Thyroid gland (tissue), 4 donors: ENCODE measurements around the gene NDUFA12. TPM values are rescaled to one million over a fixed set of nuclear protein-coding genes. Genes with fewer than 3 reads are reported as not detected.

Source experiments
- DNase-seq, 2 donors: peaks; one replicate each; pipeline ENCODE4 v3.0.0-alpha.2; 2019
- H3K27ac ChIP-seq, 3 donors: fragments of 200-600 bp; sonication (generic); 1 replicate in 2 of 3; 2 replicates in 1 of 3; pipeline ENCODE4 v1.5.1; 2016 to 2019; ENCODE audit warnings: mild to moderate bottlenecking in 1 of 3, moderate library complexity in 1 of 3
- H3K27me3 ChIP-seq: fragments of 200-600 bp; sonication (generic); one replicate; pipeline ENCODE4 v1.5.1; 2019
- H3K36me3 ChIP-seq, 2 donors: fragments of 200-600 bp; sonication (generic); one replicate each; pipeline ENCODE4 v1.5.1; 2016 to 2019
- H3K4me1 ChIP-seq, 2 donors: fragments of 200-600 bp; sonication (generic); one replicate each; pipeline ENCODE4 v1.5.1; 2017 to 2019
- H3K4me3 ChIP-seq, 3 donors: fragments of 200-600 bp; sonication (generic); replicated peaks in 1 of 3; 1 replicate in 2 of 3; 2 replicates in 1 of 3; pipeline ENCODE4 v1.5.1; 2016; ENCODE audit warnings: mild to moderate bottlenecking in 1 of 3
- H3K9me3 ChIP-seq: fragments of 200-600 bp; sonication (generic); one replicate; pipeline ENCODE4 v1.5.1; 2017
- POLR2A ChIP-seq, 2 donors: fragments of 450-650 bp; IDR thresholded peaks; one replicate each; pipeline ENCODE4 v1.6.1; 2017; ENCODE audit warnings: antibody characterized with exemption in 2 of 2, mild to moderate bottlenecking in 2 of 2, moderate library complexity in 1 of 2
- WGBS, 2 donors: methylation state at CpG; one replicate each; pipeline ENCODE4 v1.1.5; 2017; 5-methylcytosine and 5-hydroxymethylcytosine counted together
- intact Hi-C: fragments of 100-400 bp; cut with DNase I; formaldehyde crosslinking; loops from one replicate; pipeline ENCODE4 v1.15.1; 2023
- total RNA-seq, 4 donors: library from RNA; depleted of rRNA; stranded (reverse); fragments of >200 nt; gene quantifications; one replicate each; pipeline ENCODE4 v1.2.3, GENCODE V29; 2016
- TF ChIP-seq, protein P1 (sequence below), 6 experiments: fragments of 200-600 bp in 3 of 6; fragments of 450-650 bp in 3 of 6; sonication (generic) in 3 of 6; IDR thresholded peaks; one replicate each; pipeline ENCODE4 v1.5.1; 2016 to 2019; ENCODE audit warnings: antibody characterized with exemption in 6 of 6, mild to moderate bottlenecking in 2 of 6, inconsistent platforms in 1 of 6, moderate library complexity in 1 of 6

The NDUFA12 gene
- total RNA-seq, 4 donors from 2014 or later = 88.4 to 178 (median 136) TPM

DNA sequence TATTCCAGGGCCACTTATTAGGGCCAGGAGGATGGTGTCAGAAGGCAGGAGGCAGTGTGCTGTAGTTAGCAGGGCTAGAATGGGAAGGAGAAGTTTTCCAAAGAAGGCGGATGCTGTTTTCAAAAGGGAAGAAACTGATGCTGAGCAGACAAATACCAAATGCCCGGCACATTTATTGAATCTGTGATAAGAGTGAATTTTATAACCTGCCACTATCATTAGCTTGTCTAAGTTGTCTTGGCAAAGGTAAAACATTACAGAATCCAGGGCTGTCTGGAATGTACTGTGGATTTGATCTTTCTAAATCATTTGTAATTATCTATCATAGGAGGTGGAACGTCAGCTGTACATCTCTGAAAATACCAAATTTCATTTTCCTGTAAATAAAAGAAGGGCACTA is 40.8 kb downstream of the NDUFA12 start:
- intact Hi-C loops = no loop called here
- TF ChIP-seq POLR2A (IDR thresholded peaks at IDR 0.05) = no peak
- TF ChIP-seq, protein P1, sequence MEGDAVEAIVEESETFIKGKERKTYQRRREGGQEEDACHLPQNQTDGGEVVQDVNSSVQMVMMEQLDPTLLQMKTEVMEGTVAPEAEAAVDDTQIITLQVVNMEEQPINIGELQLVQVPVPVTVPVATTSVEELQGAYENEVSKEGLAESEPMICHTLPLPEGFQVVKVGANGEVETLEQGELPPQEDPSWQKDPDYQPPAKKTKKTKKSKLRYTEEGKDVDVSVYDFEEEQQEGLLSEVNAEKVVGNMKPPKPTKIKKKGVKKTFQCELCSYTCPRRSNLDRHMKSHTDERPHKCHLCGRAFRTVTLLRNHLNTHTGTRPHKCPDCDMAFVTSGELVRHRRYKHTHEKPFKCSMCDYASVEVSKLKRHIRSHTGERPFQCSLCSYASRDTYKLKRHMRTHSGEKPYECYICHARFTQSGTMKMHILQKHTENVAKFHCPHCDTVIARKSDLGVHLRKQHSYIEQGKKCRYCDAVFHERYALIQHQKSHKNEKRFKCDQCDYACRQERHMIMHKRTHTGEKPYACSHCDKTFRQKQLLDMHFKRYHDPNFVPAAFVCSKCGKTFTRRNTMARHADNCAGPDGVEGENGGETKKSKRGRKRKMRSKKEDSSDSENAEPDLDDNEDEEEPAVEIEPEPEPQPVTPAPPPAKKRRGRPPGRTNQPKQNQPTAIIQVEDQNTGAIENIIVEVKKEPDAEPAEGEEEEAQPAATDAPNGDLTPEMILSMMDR (IDR thresholded peaks at IDR 0.05) = no peak
- H3K9me3 ChIP-seq = no peaks in the 10 kb centered on the region
- no peak overlapping the region for H3K27ac ChIP-seq
- H3K4me1 ChIP-seq = peaks cover 0 to 5% of the 10 kb centered on the region in 2 donors
- 83 to 93% methylated on average over 3 of the region's 3 CpGs for WGBS, 2 donors
- no peak overlapping the region for H3K4me3 ChIP-seq
- no peak for DNase-seq
- no peaks in the 10 kb centered on the region for H3K36me3 ChIP-seq
- H3K27me3 ChIP-seq = no peaks in the 10 kb centered on the region

DNA sequence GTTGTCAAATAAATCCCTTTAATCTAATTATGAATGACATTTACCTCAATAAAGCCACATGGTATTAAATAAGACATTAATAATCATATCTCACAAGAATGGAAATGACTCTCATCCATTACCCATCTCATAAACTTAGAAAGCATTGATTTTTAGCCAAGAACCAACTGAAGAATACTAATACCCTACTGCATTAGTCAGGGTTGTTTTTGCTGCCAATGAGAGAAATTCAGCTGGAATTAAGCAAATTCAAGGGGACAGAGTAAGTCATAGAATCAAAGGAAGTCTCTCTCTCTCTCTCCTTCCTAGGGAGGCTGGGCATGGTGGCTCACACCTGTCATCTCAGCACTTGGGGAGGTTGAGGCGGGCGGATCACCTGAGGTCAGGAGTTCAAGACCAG is 41.6 kb downstream of the NDUFA12 start:
- intact Hi-C loops = no loop called here
- DNase-seq = no peak
- no peak overlapping the region for H3K27ac ChIP-seq
- no peak for TF ChIP-seq POLR2A (IDR thresholded peaks at IDR 0.05)
- TF ChIP-seq, protein P1 (IDR thresholded peaks at IDR 0.05) = no peak
- H3K4me3 ChIP-seq = no peak overlapping the region
- no peaks in the 10 kb centered on the region for H3K4me1 ChIP-seq
- H3K36me3 ChIP-seq = no peaks in the 10 kb centered on the region
- no peaks in the 10 kb centered on the region for H3K27me3 ChIP-seq
- H3K9me3 ChIP-seq = no peaks in the 10 kb centered on the region
- 86 to 96% methylated on average over 2 of the region's 2 CpGs for WGBS, 2 donors

DNA sequence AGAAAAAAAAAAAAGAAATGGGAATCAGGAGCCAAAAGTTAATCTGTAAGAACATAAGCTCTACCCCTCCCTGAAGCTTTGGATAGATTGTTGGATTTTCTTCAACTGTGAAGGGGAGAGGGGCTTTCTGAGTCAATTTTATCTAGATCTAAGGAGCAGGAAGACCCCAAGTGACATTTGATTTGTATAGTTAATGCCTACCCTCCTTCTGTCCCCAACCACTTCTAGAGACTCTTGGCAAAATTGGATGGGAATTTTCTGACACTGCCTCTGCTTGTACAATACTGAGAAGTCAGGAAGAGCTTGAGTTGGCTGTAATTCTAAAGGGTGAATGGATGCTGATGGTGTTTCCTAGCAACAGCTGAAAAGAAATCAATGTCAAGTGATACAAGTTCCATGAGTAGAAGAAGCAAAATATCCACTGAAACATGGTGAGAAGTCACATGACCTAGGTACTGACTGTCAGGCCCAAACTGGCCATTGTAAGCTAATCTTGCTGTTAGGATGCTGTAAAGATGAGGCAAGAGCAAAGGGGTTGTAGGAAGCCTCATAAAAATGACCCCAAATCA is 42.2 kb downstream of the NDUFA12 start:
- Histone ChIP-seq H3K4me1 (no peaks in the 10 kb centered on the region), H3K9me3 (no peaks in the 10 kb centered on the region), H3K4me3 (no peak overlapping the region), H3K27me3 (no peaks in the 10 kb centered on the region), H3K27ac (no peak overlapping the region), H3K36me3 (no peaks in the 10 kb centered on the region)
- TF ChIP-seq, protein P1 (IDR thresholded peaks at IDR 0.05) = no peak
- no peak for TF ChIP-seq POLR2A (IDR thresholded peaks at IDR 0.05)
- no peak for DNase-seq
- intact Hi-C loops = no loop called here

DNA sequence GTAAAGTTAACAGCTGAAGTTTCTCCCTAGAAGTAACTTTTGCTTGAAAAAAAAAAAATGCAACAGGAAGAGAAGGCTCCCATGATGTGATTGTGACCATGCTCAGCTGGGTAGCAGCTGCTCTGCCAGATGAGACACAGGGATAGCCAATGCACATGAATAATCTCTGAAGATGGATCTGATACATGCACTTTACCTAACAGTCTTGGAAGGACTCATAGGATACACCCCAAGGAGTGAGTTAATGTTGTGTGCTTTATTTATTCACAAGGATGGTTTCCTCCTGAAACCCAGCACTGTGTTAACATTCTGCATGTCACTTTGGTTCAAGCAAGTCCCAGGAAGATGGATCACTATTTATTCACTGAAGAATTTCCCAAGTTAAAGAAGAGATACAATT is 46.5 kb downstream of the NDUFA12 start:
- H3K9me3 ChIP-seq = no peaks in the 10 kb centered on the region
- H3K27me3 ChIP-seq = no peaks in the 10 kb centered on the region
- intact Hi-C loops = no loop called here
- H3K36me3 ChIP-seq = no peaks in the 10 kb centered on the region
- TF ChIP-seq POLR2A (IDR thresholded peaks at IDR 0.05) = no peak
- TF ChIP-seq, protein P1 (IDR thresholded peaks at IDR 0.05) = no peak
- DNase-seq = no peak
- H3K4me3 ChIP-seq = no peak overlapping the region
- H3K4me1 ChIP-seq = peaks cover 6 to 7% of the 10 kb centered on the region in 2 donors
- no peak overlapping the region for H3K27ac ChIP-seq

DNA sequence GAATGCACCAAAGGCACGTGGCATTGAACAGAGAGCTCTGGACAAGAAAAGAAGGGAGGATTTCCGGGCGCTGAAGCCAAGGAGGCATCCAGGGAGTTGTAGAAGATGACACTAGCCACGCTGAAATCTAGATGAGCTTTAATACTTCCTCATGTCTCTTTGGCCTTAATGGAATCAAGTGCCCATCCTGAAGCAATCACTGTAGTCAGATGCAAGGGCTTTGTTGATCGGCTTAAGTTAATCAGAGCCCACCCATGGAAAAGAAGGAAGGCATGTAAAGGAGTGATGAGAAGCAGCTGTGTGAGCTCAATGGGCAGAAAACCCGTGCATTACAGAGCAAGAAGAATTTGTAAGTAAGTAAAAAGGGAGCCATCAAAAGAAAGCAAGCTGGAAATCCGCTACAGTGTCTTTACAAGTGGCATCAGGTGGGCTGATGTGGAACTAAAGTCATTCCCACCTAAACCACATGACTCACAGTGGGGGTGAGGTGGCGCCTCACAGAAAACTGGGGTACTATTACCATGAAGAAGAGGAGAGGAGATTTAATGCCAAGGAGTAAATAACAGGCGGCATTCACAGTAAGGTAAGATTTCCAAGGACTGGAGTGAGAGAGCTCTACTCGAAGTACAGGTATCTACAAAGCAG is 48.4 kb downstream of the NDUFA12 start:
- intact Hi-C loops = no loop called here

More for the DNA sequence above, 48.4 kb downstream of the NDUFA12 start:
- Histone ChIP-seq H3K4me3 (no peak overlapping the region), H3K4me1 (peaks cover 9 to 15% of the 10 kb centered on the region in 2 donors), H3K27me3 (no peaks in the 10 kb centered on the region), H3K27ac (no peak overlapping the region), H3K36me3 (no peaks in the 10 kb centered on the region), H3K9me3 (no peaks in the 10 kb centered on the region)
- no peak for DNase-seq
- no peak for TF ChIP-seq POLR2A (IDR thresholded peaks at IDR 0.05)
- TF ChIP-seq, protein P1 (IDR thresholded peaks at IDR 0.05) = no peak
- 89% methylated on average over 10 of the region's 10 CpGs for WGBS, 2 donors
